HUES48 (cell line): Measurements from ENCODE around the gene LRCH2.

Experiments used
- H3K27ac ChIP-seq: one replicate; pipeline ENCODE4 v1.7.0; 2013; ENCODE audit warnings: low read depth, low read length, inconsistent platforms
- H3K27me3 ChIP-seq: 2 replicates; pipeline ENCODE4 v1.6.1; 2013; ENCODE audit warnings: mild to moderate bottlenecking, low read length; ENCODE audit not compliant: control insufficient read depth, insufficient read depth
- H3K36me3 ChIP-seq: 2 replicates; pipeline ENCODE4 v1.6.1; 2013; ENCODE audit warnings: low read length; ENCODE audit not compliant: control insufficient read depth, insufficient read depth
- H3K4me1 ChIP-seq: 2 replicates; pipeline ENCODE4 v1.6.1; 2013; ENCODE audit warnings: mild to moderate bottlenecking, low read length; ENCODE audit not compliant: control insufficient read depth, insufficient read depth
- H3K4me3 ChIP-seq: 2 replicates; pipeline ENCODE4 v1.5.1; 2013; ENCODE audit warnings: mild to moderate bottlenecking, low read depth, low read length
- H3K9ac ChIP-seq: 2 replicates; pipeline ENCODE4 v1.6.1; 2013; ENCODE audit warnings: mild to moderate bottlenecking, low read depth, low read length, moderate library complexity
- H3K9me3 ChIP-seq: 2 replicates; pipeline ENCODE4 v1.6.1; 2013; ENCODE audit warnings: low read length; ENCODE audit not compliant: control insufficient read depth, insufficient read depth

LRCH2 gene, protein sequence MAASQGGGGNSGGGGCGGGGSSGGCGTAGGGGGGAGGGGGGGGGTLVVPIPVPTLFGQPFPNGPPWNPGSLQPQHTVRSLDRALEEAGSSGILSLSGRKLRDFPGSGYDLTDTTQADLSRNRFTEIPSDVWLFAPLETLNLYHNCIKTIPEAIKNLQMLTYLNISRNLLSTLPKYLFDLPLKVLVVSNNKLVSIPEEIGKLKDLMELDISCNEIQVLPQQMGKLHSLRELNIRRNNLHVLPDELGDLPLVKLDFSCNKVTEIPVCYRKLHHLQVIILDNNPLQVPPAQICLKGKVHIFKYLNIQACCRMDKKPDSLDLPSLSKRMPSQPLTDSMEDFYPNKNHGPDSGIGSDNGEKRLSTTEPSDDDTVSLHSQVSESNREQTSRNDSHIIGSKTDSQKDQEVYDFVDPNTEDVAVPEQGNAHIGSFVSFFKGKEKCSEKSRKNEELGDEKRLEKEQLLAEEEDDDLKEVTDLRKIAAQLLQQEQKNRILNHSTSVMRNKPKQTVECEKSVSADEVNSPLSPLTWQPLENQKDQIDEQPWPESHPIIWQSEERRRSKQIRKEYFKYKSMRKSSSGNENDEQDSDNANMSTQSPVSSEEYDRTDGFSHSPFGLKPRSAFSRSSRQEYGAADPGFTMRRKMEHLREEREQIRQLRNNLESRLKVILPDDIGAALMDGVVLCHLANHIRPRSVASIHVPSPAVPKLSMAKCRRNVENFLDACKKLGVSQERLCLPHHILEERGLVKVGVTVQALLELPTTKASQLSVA

DNA sequence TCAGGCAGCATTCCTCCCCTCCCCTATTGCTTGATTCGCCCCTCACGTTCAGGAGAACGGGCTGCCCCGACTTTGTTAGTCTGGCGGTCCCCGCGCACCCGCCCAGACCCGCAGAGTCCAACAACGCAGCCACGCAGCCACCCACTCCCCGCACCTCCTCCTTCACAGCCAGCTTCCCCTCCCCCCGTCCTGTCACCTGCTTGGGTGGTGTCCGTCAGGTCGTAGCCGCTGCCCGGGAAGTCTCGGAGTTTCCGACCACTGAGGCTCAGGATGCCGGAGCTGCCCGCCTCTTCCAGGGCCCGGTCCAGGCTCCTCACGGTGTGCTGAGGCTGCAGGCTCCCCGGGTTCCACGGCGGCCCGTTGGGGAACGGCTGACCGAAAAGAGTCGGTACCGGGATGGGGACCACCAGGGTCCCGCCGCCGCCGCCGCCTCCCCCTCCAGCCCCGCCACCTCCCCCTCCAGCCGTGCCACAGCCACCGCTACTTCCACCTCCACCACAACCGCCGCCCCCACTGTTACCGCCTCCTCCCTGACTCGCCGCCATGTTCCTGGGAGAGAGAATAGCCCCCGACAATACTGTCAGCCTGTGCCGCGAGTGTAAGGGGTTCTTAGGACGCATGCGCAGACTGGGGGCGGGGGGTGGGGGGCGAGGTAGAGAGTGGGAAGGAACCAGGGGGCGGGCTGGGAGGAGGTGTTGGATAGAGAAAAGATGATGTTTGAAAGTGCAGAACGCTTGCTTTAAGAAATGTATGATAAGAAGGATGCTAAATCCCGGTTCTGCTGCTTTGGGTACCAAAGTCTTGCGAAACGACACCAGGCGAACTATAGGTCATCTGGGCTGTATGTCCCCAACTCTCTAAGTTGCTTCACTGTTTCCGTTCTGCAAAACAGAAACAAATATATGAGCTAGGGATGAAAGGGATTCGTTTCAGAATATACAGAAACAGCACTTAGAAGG is at the start of gene LRCH2:
LRCH2 (minus strand) TSS at position 600 of the 959 bp plus-strand sequence; CDS start at position 545, 55 bp downstream.
- H3K4me1 ChIP-seq, result peaks cover 26% of the 10 kb centered on the region
- 0 out of 2 replicates have a peak within 1 kb of the TSS, but pooled peaks have one; percentile 21 for H3K9ac ChIP-seq
- H3K9me3 ChIP-seq, result no peaks in the 10 kb centered on the region
- peak within 1 kb of the TSS; percentile 93 for H3K4me3 ChIP-seq
- no peak within 1 kb of the TSS for H3K27ac ChIP-seq
- no peaks in the 10 kb centered on the region for H3K36me3 ChIP-seq
- peaks cover 10% of the 10 kb centered on the region for H3K27me3 ChIP-seq

- peaks cover 9% of the 10 kb centered on the region; the same call in 1 of the 2 replicates for H3K27me3 ChIP-seq
- peaks cover 3% of the 10 kb centered on the region for H3K4me1 ChIP-seq
- no peak overlapping the region for H3K4me3 ChIP-seq
- no peak overlapping the region for H3K9ac ChIP-seq
- H3K27ac ChIP-seq, result no peak overlapping the region
- H3K9me3 ChIP-seq, result no peaks in the 10 kb centered on the region
- no peaks in the 10 kb centered on the region for H3K36me3 ChIP-seq
These were observed 35.3 kb upstream of the LRCH2 start for GRCh38 chrX:115269051-115269683.

- peaks cover 11% of the 10 kb centered on the region; the same call in 1 of the 2 replicates for H3K27me3 ChIP-seq
- H3K4me3 ChIP-seq, result no peak overlapping the region
- no peaks in the 10 kb centered on the region for H3K36me3 ChIP-seq
These were observed 34.5 kb upstream of the LRCH2 start for GRCh38 chrX:115268421-115268820.

GRCh38 chrX:115266300-115266699 is 32.4 kb upstream of the LRCH2 start:
- peaks cover 3% of the 10 kb centered on the region for H3K4me1 ChIP-seq
- H3K36me3 ChIP-seq, result no peaks in the 10 kb centered on the region
- H3K9ac ChIP-seq, result no peak overlapping the region
- H3K27ac ChIP-seq, result no peak overlapping the region
- no peak overlapping the region for H3K4me3 ChIP-seq
- no peaks in the 10 kb centered on the region for H3K9me3 ChIP-seq
- peaks cover 19% of the 10 kb centered on the region; the same call in 1 of the 2 replicates for H3K27me3 ChIP-seq

More at GRCh38 chrX:115268421-115268820, 34.5 kb upstream of the LRCH2 start:
- H3K9me3 ChIP-seq, result no peaks in the 10 kb centered on the region
- no peak overlapping the region for H3K9ac ChIP-seq
- H3K4me1 ChIP-seq, result peaks cover 3% of the 10 kb centered on the region
- H3K27ac ChIP-seq, result no peak overlapping the region

- no peak overlapping the region for H3K4me3 ChIP-seq
- peaks cover 3% of the 10 kb centered on the region for H3K4me1 ChIP-seq
- no peak overlapping the region for H3K27ac ChIP-seq
- H3K27me3 ChIP-seq, result peaks cover 16% of the 10 kb centered on the region
- no peak overlapping the region for H3K9ac ChIP-seq
- H3K36me3 ChIP-seq, result no peaks in the 10 kb centered on the region
- no peaks in the 10 kb centered on the region for H3K9me3 ChIP-seq
These were observed 30.1 kb upstream of the LRCH2 start for GRCh38 chrX:115264009-115264408.

DNA sequence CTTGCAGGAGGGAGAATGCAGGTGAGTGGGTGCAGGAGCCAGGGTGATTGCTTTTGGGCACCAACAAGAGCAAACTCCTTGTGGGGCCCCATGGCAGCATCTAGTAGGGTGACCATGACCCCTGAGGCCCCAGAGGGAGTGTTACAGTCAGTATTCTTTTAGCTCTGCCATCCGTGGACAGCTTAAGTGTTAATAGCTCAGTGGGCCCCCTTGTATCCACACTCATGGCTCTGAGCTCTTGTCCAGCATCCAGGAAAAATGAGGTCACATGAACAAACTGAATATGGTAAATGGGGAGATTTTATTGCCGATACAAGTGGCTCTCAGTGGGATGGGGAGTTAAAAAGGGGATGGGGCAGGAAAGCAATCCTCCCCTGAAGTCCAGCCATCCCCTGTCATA is 27.3 kb upstream of the LRCH2 start:
- Histone ChIP-seq H3K27ac (no peak overlapping the region), H3K4me3 (no peak overlapping the region), H3K9ac (no peak overlapping the region)

GRCh38 chrX:115260330-115260729 is 26.4 kb upstream of the LRCH2 start:
- H3K9me3 ChIP-seq, result no peaks in the 10 kb centered on the region
- no peaks in the 10 kb centered on the region for H3K36me3 ChIP-seq
- H3K4me3 ChIP-seq, result no peak overlapping the region
- no peak overlapping the region for H3K27ac ChIP-seq
- H3K4me1 ChIP-seq, result no peaks in the 10 kb centered on the region
- no peak overlapping the region for H3K9ac ChIP-seq
- H3K27me3 ChIP-seq, result peaks cover 31% of the 10 kb centered on the region

More for the DNA sequence above, 27.3 kb upstream of the LRCH2 start:
- no peaks in the 10 kb centered on the region for H3K9me3 ChIP-seq
- H3K4me1 ChIP-seq, result no peaks in the 10 kb centered on the region
- H3K36me3 ChIP-seq, result no peaks in the 10 kb centered on the region
- peaks cover 31% of the 10 kb centered on the region for H3K27me3 ChIP-seq

DNA sequence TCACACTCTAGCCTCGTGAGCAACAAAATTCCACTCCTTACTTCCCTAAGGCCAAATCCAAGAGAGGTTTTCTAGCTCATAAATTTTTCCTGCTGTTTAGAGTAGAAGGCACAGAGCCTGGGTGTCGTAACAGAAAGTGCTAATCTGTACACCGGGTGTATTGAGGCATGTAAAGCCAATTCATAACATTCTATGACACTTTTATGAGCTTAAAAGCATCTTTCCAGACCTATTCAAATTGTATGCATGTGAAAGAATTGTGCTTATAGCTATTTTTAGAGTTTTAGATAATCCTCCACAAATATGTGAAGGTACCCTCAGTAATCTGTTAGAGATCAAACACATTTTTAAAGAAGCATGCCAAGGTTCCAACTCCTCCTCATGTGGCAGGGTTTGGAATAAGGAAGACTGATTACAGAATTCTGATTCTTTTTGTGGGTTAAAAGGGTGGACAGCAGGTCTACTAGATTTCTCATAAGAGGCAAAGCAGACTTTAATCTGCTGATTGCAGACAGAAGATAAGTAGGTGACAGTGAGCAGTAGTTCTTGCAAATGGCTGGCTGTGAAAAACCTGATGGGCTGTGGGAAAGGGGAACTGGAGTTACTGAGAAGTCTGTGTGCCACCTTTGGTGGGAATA is 25.5 kb upstream of the LRCH2 start:
- Histone ChIP-seq H3K36me3 (no peaks in the 10 kb centered on the region), H3K27ac (no peak overlapping the region), H3K4me3 (no peak overlapping the region), H3K9ac (no peak overlapping the region), H3K4me1 (no peaks in the 10 kb centered on the region), H3K27me3 (peaks cover 31% of the 10 kb centered on the region), H3K9me3 (no peaks in the 10 kb centered on the region)

- Histone ChIP-seq H3K9me3 (no peaks in the 10 kb centered on the region), H3K36me3 (no peaks in the 10 kb centered on the region), H3K27me3 (peaks cover 27% of the 10 kb centered on the region), H3K9ac (no peak overlapping the region), H3K27ac (no peak overlapping the region), H3K4me3 (no peak overlapping the region), H3K4me1 (no peaks in the 10 kb centered on the region)
These were observed 23.8 kb upstream of the LRCH2 start for GRCh38 chrX:115257711-115258110.

DNA sequence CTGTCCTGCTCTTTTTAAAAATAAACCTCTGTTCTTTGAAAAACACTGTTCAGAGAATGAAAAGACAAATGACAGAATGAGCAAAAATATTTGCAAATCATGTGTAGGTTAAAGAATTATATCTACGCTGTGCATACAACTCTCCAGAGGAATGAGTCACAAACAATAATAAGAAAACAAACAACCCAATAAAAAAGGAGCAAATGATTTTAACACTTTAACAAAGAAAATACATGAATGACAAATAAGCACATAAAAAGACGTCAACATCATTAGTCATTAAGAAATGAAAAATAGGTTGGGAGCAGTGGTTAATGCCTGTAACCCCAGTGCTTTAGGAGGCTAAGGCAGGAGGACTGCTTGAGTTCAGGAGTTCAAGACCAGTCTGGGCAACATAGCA is 21.1 kb upstream of the LRCH2 start:
- Histone ChIP-seq H3K4me3 (no peak overlapping the region), H3K27me3 (peaks cover 26% of the 10 kb centered on the region), H3K9me3 (no peaks in the 10 kb centered on the region), H3K9ac (no peak overlapping the region), H3K4me1 (no peaks in the 10 kb centered on the region), H3K27ac (no peak overlapping the region), H3K36me3 (no peaks in the 10 kb centered on the region)
